ENCODE data around the gene CYP21A2.

The CYP21A2 gene

DNA sequence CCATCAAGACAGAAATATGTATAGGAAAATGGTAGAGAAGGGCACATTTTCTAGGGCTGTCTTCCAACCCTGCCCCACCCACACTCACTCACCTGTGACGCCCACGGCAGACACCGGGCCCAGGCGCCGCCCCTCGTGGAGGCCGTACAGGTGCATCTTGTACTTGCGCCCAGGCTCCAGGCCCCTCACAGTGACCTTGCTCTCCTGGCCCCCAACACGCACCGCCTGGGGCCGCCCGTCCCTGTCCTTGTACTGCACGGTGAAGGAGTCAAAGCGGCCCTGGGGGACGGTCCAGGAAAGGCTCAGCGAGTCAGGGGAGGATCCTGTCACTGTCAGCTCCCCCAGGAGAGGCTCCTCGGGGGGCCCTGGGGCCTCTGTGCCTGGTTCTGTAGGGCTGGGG is 19.8 kb downstream of the CYP21A2 start:
- H3K27ac ChIP-seq (ENCODE audit: low read length) = no peak overlapping the region
- H4K20me1 ChIP-seq (ENCODE audit: insufficient read depth, low read length) = no peaks in the 10 kb centered on the region
- H3K27me3 ChIP-seq (replicated peaks; ENCODE audit: insufficient read depth, low read length) = peaks cover 77% of the 10 kb centered on the region
- H3K9me2 ChIP-seq (replicated peaks; ENCODE audit: insufficient read depth, low read length) = no peaks in the 10 kb centered on the region
- H3F3A ChIP-seq (ENCODE audit: insufficient read depth, low read length) = no peaks in the 10 kb centered on the region
- H3K4me1 ChIP-seq (ENCODE audit: low read length) = no peaks in the 10 kb centered on the region
- H3K4me3 ChIP-seq (ENCODE audit: low read length) = no peak overlapping the region
- H3K4me2 ChIP-seq (ENCODE audit: low read depth, low read length) = no peak overlapping the region
- no peaks in the 10 kb centered on the region for H3K79me2 ChIP-seq (ENCODE audit: low read length)
- no peaks in the 10 kb centered on the region for H3K36me3 ChIP-seq (replicated peaks; ENCODE audit: insufficient read depth, low read length)
- H3K9ac ChIP-seq (ENCODE audit: low read length) = no peak overlapping the region
- no peaks in the 10 kb centered on the region for H3K9me3 ChIP-seq (replicated peaks; ENCODE audit: insufficient read depth, low read length)
- TF ChIP-seq EZH2phosphoT487 (IDR thresholded peaks at IDR 0.05; ENCODE audit: low read length) (no peak), EZH2 (optimal IDR thresholded peaks at IDR 0.05; ENCODE audit: low read depth, low read length) (no peak), CTCF (IDR thresholded peaks at IDR 0.05; ENCODE audit: low read length) (no peak)
- no peak for DNase-seq
- H2AFZ ChIP-seq (ENCODE audit: low read length) = no peak overlapping the region

- H3K36me3 ChIP-seq (replicated peaks; ENCODE audit: insufficient read depth, low read length) = no peaks in the 10 kb centered on the region
- no peaks in the 10 kb centered on the region for H3F3A ChIP-seq (ENCODE audit: insufficient read depth, low read length)
- H3K4me2 ChIP-seq (ENCODE audit: low read depth, low read length) = no peak overlapping the region
- no peak overlapping the region for H2AFZ ChIP-seq (ENCODE audit: low read length)
- no peak for TF ChIP-seq EZH2 (optimal IDR thresholded peaks at IDR 0.05; ENCODE audit: low read depth, low read length)
- no peak for TF ChIP-seq CTCF (IDR thresholded peaks at IDR 0.05; ENCODE audit: low read length)
- no peak for TF ChIP-seq EZH2phosphoT487 (IDR thresholded peaks at IDR 0.05; ENCODE audit: low read length)
- H3K9ac ChIP-seq (ENCODE audit: low read length) = no peak overlapping the region
- no peaks in the 10 kb centered on the region for H3K4me1 ChIP-seq (ENCODE audit: low read length)
- no peak overlapping the region for H3K27ac ChIP-seq (ENCODE audit: low read length)
- H3K9me2 ChIP-seq (replicated peaks; ENCODE audit: insufficient read depth, low read length) = no peaks in the 10 kb centered on the region
- peaks cover 75% of the 10 kb centered on the region for H3K27me3 ChIP-seq (replicated peaks; ENCODE audit: insufficient read depth, low read length)
- no peaks in the 10 kb centered on the region for H4K20me1 ChIP-seq (ENCODE audit: insufficient read depth, low read length)
- no peaks in the 10 kb centered on the region for H3K9me3 ChIP-seq (replicated peaks; ENCODE audit: insufficient read depth, low read length)
- no peak for DNase-seq
- H3K4me3 ChIP-seq (ENCODE audit: low read length) = no peak overlapping the region
- no peaks in the 10 kb centered on the region for H3K79me2 ChIP-seq (ENCODE audit: low read length)
Measured at GRCh38 chr6:32058511-32058963, 20.3 kb downstream of the CYP21A2 start.

GRCh38 chr6:32060966-32061655 is 22.9 kb downstream of the CYP21A2 start:
- Histone ChIP-seq H3K4me3 (ENCODE audit: low read length) (no peak overlapping the region), H3F3A (ENCODE audit: insufficient read depth, low read length) (no peaks in the 10 kb centered on the region), H3K79me2 (ENCODE audit: low read length) (no peaks in the 10 kb centered on the region), H3K27me3 (replicated peaks; ENCODE audit: insufficient read depth, low read length) (peaks cover 66% of the 10 kb centered on the region), H4K20me1 (ENCODE audit: insufficient read depth, low read length) (no peaks in the 10 kb centered on the region), H3K9me3 (replicated peaks; ENCODE audit: insufficient read depth, low read length) (no peaks in the 10 kb centered on the region), H3K4me2 (ENCODE audit: low read depth, low read length) (no peak overlapping the region), H2AFZ (ENCODE audit: low read length) (no peak overlapping the region), H3K27ac (ENCODE audit: low read length) (no peak overlapping the region), H3K9me2 (replicated peaks; ENCODE audit: insufficient read depth, low read length) (no peaks in the 10 kb centered on the region), H3K36me3 (replicated peaks; ENCODE audit: insufficient read depth, low read length) (no peaks in the 10 kb centered on the region), H3K9ac (ENCODE audit: low read length) (no peak overlapping the region), H3K4me1 (ENCODE audit: low read length) (no peaks in the 10 kb centered on the region)
- TF ChIP-seq EZH2phosphoT487 (IDR thresholded peaks at IDR 0.05; ENCODE audit: low read length) (no peak), EZH2 (optimal IDR thresholded peaks at IDR 0.05; ENCODE audit: low read depth, low read length) (no peak), CTCF (IDR thresholded peaks at IDR 0.05; ENCODE audit: low read length) (no peak)
- DNase-seq = no peak
